IPS-11a (cell line): ENCODE results near the gene COL18A1.
"Not testable (repeated sequence)": the region's sequence is repeated elsewhere in the genome, so short reads cannot be mapped to it uniquely, and the experiment has no call there.

Experiments
- H3K4me3 ChIP-seq: one replicate; pipeline ENCODE4 v1.5.1; 2013; ENCODE audit warnings: low read depth, low read length, control low read depth

Gene COL18A1

DNA sequence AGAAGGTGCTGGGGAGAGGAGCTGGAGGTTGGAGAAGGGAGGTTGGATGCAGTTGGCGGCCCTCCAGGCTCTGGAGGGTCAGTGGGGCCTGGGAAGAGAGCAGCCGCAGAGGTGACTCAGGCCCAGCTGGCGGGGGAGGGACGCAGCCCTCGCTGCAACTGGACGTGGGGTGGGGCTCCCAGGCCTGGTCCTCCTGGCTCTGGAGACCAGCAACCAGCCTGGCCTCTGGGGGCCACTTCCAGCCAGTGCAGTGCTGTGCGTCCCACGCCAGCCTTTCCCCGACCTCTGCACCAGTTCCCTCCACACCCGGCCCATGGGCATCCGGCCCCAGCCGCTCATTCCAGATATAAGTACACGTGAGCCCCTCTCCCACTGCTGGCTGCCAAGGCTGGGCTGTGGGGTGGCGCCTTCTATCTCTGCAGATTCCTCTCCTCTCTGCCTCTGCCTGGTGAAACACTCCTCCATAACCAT, 38.0 kb upstream of the COL18A1 start:
- H3K4me3 ChIP-seq = no peak overlapping the region

DNA sequence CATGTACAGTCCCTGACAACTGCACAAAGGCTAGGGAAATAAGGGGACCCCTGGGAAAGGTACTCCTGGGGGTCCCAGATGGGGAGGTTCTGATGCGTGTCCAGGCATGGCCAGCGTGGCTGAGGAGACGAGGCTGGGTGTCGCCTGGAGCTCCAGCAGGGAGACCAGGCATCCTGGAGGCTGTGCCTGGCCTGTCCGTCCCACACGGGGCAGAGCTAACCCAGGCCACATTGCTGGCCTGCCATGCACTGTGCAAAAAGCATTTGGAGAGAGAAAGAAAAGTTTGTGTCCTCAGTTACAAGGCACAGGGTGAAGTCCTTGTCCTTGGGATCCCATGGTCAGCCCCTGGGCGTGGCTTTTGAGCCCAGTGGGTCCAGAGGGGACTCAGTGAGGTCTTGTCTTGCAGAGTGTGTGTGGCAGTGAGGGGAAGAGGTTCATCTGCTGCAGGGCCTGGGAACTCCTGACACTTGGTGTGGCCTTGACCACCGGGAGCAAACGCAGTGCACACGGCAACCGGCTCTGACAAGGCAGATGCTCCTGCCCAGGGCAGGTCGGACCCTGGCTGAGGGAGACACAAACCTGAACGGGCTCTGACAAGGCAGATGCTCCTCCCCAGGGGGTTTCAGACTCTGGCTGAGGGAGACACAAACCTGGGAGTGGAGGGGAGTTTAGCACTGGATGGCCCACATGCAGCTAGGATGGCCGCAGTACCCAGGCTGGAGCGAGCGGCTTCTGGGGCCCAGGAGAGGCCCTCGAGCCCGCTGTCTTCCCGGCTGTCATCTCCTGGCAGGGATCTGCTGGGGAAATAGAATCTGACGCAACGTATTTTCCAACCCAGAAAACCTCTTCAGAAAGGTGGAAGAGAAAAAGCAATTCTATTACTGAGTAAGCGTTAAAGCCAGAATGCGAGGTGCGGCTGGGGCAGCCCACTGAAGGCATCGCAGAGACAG, 37.3 kb upstream of the COL18A1 start:
- no peak overlapping the region for H3K4me3 ChIP-seq

DNA sequence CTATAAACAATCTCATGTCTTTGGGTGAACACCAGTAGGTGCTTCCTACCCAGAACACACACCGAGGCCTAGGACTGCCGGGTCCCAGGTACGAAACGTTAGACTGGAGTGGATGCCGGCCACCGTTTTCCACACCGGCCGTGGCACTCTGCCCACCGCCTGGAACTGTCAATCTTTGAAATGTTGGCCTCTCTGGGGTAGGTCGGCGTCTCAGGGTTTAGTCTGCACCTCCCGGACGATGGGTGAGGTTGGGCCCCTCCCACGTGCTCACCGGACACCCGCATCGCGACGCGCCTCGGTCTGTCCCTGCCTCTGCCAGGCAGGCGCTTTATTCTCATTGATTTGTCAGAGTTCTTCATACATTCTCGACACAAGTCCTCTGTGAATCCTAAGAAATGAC, 35.9 kb upstream of the COL18A1 start:
- not testable (repeated sequence) for H3K4me3 ChIP-seq

DNA sequence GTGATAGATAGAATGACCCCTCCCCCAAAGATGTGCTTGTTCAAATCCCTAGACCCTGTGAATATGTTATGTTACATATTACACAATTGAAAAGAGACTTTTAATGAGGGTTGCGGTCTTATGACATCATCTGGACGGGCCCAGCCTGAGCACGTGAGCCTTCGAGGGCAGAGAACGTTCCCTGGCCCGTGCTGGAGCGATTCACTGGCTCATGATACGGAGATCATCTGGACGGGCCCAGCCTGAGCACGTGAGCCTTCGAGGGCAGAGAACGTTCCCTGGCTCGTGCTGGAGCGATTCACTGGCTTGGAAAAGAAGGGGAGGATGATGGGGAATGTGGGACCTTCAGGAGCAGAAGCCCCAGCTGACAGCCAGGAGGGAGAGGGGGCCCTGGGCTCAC, 34.4 kb upstream of the COL18A1 start:
- no peak overlapping the region for H3K4me3 ChIP-seq

DNA sequence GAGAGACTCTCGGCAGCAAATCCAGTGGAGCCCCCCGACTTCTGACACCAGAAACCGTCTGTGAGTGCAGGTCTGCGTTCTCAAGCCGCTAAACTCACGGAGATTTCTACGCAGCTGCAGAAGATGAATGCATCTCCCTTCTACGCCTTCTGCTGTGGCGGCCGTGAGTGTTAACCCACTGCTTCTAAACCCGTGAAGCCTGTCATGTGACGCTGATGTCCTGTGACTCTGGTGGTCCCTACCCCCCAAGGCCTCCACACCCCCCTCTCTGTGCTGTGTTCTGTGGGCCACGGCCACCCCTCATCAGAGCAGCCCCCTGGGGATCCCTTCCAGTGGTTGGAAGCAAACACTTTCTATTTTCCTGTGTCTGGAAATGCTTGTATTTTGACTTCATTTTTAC, 33.9 kb upstream of the COL18A1 start:
- no peak overlapping the region for H3K4me3 ChIP-seq

DNA sequence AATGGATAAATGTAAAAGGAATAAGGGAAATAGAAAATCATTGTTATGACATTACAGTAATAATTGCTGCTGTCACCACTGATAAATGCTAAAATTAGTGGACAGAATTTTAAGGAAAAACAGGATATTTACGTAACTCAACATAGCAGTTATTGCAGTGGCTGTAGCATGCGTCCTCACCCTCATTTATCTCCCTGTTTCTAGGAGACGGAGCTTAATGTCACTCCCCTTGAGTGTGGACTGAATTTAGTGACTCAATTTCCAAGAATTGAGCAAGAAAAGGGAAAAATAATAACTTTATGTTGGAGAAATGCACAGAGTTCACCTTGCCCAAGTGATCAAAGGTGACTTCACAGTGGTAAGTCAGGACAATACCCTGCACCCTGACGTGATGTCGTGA, 33.3 kb upstream of the COL18A1 start:
- H3K4me3 ChIP-seq = no peak overlapping the region

DNA sequence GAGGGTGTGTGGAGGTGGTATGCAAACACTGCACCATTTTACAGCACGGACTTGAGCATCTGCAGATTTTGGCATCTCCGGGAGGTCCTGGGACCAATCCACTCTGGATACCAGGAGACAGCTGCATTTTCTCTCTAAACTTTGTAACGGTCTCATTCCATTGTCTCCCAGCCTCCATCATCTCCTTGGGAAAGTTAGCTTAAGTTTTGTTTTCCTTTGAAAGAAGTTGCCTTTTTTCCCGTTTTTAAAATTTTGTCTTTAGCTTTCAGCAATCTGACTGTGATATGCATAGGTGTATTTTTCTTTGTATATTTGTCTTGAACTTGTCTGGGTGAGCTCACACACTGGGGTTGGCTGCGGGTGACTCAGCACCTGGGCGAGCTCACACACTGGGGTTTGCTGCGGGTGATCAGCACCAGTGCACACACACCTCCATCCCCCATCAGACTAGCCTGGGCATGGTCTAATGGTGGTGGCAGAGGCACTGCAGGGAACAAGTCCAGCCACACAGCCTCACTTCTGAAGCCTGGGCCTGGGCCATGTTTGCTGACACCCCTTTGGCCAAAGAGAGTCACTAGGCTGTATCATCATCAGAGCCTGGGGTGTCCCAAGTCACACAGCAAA, 32.1 kb upstream of the COL18A1 start:
- no peak overlapping the region for H3K4me3 ChIP-seq

DNA sequence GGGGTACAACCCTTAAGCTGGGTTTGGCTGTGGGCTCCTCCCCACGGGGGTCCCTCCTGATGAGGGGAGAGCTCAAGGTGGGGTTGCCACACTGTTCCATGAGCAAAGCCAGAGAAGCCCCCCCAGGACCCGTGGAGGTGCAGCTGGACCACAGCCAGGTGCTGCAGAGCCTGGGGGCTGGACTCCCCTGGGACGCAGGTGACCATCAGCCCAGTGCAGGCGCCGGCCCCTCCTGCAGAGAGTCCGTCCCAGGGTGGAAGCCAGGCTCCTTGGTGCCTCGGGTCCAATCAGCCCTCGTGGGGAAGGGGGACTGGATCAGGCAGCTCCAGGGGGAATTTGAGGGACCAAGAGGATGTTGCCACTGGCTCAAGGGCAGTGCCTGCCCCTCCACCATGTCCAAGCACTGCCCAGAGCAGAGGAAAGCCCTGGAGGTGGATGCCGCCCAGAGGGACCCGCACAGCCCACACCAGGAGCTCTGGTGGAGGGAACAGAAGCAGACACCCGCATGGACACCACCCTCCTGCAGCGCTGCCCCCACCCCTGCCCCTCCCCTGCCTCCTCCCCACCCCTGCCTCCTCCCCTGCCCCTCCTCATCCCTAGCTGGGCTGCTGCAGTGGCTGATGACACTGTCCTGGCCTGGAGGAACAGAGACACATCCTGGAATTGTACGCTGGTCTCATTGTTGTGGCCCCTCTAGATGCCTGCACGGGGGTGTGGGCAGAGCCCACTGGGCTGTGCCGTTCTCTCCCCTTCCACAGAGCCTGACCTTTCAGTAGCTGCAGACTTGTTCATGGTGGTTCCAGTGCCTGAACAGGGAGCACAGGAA, 30.8 kb upstream of the COL18A1 start:
- H3K4me3 ChIP-seq = no peak overlapping the region

DNA sequence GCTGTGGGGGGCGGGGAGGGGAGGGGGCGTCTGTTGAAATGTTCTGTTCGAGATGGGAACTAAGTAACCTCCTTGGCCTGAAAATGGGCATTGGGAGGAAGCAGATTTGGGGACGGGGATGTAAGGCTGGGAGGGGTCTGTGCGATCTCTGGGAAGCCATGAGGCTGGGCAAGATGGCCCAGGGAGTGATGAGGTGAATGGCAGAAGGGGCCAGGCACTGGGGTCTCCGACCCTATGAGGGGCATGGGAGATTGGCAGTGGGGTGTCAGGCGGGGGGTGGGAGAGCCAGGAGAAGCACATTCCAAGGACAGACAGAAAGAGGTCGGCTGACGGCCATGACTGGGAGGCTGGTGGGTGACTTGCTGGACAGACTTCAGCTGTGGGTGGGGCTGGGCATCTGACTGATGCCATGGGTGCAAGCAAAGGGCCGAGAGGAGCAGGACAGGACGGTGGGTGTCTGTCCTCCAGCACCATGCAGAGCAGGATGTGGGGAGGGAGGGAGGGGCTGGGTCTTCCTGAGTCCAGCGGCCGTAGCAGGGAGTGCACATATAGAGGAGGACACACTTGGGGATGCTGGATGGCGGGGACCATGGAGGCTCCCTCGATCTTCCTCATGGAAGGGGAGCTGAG, 30.0 kb upstream of the COL18A1 start:
- H3K4me3 ChIP-seq = no peak overlapping the region

DNA sequence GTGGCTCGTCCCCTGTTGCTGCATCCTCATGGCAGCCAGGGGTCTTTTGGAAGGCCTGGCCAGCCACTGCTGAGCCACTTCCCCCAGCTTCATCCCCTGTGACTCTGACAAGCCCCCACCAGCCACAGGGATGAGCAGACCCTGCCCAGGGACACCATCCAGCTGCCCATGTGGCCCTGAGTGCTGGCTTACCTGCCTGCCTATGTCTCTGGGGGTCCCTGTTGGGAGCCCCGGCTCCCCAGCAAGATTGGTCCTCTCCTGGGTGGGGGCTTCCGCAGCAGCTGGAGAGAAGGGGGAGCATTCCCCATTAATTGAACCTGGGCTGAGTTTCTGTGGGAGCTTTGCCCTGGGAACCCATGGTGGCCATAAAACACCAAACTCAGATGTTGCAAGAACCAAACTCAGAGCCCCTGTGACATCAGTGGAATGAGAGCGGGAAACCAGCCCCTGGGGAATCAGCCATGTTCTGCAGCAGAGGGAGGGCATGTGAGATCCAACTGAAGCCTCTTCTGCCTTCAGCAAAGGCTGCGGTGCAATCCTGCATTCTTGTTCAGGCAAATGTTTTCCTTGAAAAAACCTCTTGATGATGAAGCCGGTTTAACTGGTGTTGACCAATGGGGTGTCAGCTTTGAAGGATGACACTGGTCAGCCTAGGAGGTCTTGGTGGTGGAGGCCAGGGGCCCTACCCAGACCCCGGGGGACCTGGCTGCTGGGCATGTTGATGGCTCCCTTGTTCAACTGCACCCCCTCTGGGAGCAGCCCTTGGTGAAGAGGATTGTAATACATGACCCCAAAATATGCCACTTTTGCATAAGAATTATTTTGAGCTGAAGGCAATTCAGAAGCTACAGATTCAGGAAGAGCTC, 28.3 kb upstream of the COL18A1 start:
- no peak overlapping the region for H3K4me3 ChIP-seq

DNA sequence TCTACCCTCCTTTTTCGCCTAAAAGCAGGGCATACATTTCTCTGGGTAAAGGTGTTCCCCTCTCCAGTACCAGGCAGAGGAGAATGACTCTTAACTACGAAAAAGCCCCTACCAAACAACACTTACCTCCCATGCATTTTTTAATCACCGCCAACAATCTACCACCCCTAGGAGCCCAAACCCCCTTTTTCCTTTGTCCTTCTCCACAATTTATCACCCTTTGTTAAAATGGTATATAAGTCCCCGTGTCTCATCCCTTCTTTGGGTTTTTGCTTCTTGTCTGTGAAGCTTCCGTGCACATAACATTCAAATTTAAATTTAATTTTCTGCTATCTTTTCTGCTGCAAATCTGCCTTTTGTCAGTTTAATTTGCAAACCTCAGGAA, 27.6 kb upstream of the COL18A1 start:
- no peak overlapping the region for H3K4me3 ChIP-seq

DNA sequence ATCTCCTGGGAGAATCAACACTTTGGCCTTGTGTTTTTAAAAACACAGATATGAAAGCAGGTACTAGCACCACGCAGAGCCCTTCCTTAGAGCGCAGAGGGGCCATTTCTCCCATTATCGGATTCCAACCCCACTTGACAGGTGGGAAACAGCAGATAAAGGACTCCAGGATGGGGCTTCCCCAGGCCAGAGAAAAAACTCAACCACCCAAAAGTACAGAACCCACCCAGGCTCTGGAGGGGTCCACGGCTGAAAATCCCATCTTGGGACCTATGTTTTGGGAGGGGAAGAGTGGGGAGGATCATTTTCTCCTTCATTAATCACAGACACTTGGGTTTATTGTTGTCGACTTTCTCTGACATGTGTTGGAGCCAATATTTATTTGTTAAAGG, 27.1 kb upstream of the COL18A1 start:
- no peak overlapping the region for H3K4me3 ChIP-seq

DNA sequence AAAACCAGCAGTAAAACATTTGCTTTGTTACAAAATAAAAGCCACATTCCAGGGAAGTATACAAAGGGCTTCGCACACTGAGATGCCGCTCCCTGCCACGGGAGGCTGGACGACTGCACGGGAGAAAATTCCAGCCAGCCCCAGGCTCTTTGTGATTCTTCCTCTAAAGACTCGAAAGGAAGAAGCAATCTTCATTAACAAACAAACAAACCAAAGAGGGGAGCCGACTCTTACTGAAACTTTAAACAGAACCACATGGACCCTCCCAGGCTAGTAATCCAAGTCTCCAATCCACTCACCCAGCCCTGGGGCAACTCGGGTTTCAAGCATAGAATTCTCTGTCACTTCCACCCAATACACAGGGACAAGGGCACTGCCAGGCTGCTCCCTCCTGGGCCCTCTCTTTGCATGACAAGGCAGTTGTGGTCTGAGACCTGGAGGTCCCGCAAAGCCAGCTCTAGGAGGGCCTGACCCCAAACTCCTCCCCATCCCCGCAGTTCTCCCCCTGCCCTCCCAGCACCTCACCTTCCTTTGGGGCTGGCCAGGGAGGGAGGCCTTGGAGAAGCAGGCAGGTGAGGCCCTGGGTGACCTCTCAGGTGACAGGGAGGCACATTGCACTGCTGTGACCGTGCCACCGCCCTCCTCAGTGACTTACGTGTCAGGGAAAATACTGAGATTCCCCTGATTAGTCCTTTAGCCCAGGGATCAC, 26.6 kb upstream of the COL18A1 start:
- H3K4me3 ChIP-seq = no peak overlapping the region

DNA sequence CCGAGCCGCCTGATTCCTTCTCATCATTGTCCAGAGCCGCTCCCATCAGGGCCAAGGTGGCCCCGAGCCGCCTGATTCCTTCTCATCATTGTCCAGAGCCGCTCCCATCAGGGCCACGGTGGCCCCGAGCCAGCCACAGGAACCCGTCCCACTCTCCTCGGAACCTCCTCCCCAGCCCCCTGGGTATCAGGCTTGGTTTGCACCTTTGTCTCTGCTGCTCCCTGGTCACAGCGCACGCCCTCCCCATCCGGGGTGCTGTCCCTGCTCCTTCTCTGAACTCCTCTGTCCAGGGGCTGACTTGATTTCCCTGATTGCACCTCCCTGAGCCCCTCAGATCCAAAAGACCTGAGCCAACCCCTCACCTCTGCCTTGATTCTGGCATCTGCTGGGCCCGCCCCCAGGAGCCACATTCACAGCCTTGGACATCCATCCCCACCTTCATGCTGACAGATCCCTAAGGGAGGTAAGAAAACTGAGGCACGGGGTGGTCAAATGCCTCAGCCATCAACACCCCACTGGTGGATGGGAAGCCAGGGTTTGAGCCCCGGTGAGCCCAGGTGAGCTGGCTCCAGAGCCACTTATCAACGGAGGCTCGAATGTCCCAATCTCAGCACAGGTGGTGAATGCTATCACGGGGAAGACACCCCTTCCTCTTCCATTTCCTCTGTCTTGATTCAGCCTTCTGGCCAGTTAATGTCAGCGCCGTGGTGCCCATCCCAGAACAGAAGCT, 25.6 kb upstream of the COL18A1 start:
- no peak overlapping the region for H3K4me3 ChIP-seq

DNA sequence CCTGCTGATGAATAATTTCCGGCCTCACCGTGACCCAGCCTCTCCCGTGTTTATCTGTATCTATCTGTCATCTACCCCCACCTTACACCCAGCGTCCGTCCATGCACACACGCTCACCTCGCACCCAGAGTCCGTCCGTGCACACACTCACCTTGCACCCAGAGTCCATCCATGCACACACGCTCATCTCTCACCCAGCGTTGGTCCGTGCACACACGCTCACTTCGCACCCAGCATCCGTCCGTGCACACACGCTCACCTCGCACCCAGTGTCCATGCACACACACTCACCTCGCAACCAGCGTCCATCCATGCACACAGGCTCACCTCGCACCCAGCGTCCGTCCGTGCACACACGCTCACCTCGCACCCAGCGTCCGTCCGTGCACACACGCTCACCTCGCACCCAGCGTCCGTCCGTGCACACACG, 25.0 kb upstream of the COL18A1 start:
- H3K4me3 ChIP-seq = no peak overlapping the region

DNA sequence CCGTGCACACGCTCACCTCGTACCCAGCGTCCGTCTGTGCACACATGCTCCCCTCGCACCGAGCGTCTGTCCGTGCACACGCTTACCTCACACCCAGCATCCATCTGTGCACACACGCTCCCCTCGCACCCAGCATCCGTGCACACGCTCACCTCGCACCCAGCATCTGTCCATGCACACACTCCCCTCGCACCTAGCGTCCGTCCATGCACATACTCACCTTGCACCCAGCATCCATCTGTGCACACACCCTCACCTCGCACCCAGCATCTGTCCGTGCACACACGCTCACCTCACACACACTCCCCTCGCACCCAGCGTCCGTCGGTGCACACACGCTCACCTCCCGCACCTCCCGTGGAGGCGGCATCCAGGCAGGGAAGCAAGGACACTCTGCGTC, 24.4 kb upstream of the COL18A1 start:
- H3K4me3 ChIP-seq = no peak overlapping the region

DNA sequence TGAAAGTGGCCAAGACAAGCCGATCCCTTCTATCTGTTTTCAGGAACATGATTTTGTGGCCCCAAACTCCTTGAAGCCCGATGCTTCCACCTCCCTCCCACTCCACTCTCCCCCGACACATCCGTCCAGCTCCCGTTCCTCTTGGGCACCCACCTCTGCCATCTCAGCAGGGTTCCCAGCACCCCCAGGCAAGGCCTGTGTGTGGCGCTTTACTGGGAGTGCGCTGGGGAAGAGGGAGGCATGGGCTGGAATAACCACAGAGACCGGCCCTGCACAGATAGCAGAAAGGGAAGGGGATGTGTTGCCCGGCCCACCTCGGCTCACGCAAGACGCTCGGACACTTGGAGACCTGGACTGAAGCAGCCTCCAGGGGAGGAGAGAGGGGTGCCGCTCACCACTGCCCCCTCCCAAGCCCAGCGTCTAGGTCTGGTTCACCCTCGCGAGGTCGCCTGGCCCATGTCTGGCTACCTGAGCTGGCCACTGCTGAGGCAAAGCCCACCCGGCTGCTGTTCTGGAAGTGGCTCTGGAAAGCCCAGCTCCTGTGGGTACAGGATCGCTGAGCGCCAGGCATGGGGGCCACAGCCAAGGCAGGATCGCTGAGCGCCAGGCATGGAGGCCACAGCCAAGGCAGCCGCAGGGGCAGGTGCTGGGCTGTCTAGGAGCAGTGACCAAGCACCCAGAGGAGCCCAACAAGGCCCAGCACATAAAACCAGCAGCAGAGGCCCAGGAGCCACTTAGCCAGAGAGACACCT, 23.8 kb upstream of the COL18A1 start:
- no peak overlapping the region for H3K4me3 ChIP-seq
